Measurements from ENCODE around the gene LRRC4C.

DNA sequence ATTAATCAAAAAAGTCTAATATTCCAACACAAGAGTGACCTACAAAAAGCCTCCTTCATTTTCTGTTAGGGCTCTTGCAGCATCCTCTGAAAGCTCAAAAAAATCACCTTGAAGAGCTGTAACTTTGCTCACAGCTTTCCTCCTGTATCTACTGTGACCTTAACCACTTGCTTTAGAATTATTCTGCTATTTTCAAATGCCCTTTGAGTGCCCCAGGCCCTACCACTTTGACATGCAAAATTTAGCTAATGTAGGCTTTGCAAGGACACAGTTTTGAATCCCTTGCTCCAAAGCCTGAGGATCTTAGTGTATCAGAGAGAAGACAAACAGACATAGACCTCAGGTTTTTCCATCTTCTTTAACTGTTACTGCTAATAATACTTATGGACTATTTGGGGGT lies 253.1 kb downstream of the LRRC4C start:
- TF ChIP-seq, protein P1, sequence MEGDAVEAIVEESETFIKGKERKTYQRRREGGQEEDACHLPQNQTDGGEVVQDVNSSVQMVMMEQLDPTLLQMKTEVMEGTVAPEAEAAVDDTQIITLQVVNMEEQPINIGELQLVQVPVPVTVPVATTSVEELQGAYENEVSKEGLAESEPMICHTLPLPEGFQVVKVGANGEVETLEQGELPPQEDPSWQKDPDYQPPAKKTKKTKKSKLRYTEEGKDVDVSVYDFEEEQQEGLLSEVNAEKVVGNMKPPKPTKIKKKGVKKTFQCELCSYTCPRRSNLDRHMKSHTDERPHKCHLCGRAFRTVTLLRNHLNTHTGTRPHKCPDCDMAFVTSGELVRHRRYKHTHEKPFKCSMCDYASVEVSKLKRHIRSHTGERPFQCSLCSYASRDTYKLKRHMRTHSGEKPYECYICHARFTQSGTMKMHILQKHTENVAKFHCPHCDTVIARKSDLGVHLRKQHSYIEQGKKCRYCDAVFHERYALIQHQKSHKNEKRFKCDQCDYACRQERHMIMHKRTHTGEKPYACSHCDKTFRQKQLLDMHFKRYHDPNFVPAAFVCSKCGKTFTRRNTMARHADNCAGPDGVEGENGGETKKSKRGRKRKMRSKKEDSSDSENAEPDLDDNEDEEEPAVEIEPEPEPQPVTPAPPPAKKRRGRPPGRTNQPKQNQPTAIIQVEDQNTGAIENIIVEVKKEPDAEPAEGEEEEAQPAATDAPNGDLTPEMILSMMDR (conservative IDR thresholded peaks at IDR 0.05 in 1 of 2, IDR thresholded peaks at IDR 0.05 in 1 of 2; ENCODE audit: low read depth in 1 of 2, low read length in 2 of 2): no peak
- no peak for TF ChIP-seq EZH2 (IDR thresholded peaks at IDR 0.05; ENCODE audit: low read length, missing control alignments)

Data from fibroblast of lung (primary cell).